Loucy (cell line): ENCODE data around the gene TSPAN19.

Experiments
- EZH2phosphoT487 ChIP-seq: fragments of 200-600 bp; IDR thresholded peaks from 2 replicates; pipeline ENCODE4 v1.6.1; 2018; ENCODE audit warnings: antibody characterized with exemption, mild to moderate bottlenecking, moderate library complexity, borderline replicate concordance
- TF ChIP-seq, protein P1 (sequence below): fragments of 200-600 bp; sonication (generic); conservative IDR thresholded peaks from 2 replicates; pipeline ENCODE4 v1.5.1; 2014; ENCODE audit warnings: mild to moderate bottlenecking, antibody characterized with exemption, low read length

DNA sequence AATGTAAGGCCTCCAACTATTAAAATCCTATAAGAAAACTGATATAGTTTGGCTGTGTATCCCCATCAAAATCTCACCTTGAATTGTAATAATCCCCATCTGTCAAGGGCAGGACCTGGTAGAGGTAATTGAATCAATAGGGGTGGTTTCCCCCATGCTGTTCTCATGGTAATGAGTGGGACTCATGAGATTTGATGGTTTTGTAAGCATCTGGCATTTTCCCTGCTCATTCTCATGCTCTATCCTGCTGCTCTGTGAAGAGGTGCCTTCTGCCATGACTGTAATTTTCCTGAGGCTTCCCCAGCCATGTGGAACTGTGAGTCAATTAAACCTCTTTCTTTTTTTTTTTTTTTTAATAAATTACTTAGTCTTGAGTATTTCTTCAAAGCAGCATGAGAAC is 31.9 kb downstream of the TSPAN19 start:
- TF ChIP-seq, protein P1, sequence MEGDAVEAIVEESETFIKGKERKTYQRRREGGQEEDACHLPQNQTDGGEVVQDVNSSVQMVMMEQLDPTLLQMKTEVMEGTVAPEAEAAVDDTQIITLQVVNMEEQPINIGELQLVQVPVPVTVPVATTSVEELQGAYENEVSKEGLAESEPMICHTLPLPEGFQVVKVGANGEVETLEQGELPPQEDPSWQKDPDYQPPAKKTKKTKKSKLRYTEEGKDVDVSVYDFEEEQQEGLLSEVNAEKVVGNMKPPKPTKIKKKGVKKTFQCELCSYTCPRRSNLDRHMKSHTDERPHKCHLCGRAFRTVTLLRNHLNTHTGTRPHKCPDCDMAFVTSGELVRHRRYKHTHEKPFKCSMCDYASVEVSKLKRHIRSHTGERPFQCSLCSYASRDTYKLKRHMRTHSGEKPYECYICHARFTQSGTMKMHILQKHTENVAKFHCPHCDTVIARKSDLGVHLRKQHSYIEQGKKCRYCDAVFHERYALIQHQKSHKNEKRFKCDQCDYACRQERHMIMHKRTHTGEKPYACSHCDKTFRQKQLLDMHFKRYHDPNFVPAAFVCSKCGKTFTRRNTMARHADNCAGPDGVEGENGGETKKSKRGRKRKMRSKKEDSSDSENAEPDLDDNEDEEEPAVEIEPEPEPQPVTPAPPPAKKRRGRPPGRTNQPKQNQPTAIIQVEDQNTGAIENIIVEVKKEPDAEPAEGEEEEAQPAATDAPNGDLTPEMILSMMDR = no peak
- TF ChIP-seq EZH2phosphoT487 = no peak
